ENCODE results near the gene CLTCL1. TPM values are rescaled to one million over a fixed set of nuclear protein-coding genes. Genes with fewer than 3 reads are reported as not detected.
"Not testable (repeated sequence)": the region's sequence is repeated elsewhere in the genome, so short reads cannot be mapped to it uniquely, and the experiment has no call there.

The CLTCL1 gene
- total RNA-seq, 2 donors from 2014 or later = 0.99 to 2.1 TPM

DNA sequence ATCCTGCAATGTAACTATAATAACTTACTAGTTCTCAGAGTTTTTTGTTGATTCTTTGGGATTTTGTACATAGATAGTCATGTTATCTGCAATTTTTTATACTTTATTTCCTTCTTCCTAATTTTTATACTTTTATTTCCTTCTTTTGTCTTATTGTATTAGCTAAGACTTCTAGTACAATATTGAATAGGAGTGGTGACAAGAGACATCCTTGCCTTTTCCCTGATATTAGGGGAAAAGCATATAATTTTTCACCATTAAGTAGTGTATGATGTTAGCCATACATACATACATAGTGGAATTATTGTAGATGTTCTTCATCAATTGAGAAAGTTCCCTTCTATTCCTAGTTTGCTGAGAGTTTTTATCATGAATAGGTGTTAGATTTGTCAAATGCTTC lies 27.8 kb upstream of the CLTCL1 start:
- DNase-seq = no peak
- Mint-ChIP-seq H3K4me3 (no peak overlapping the region), H3K27me3 (ENCODE audit: low read depth) (no peaks in the 10 kb centered on the region), H3K4me1 (ENCODE audit: low read depth) (no peaks in the 10 kb centered on the region), H3K36me3 (ENCODE audit: insufficient read depth in 2 of 2) (peaks cover 9 to 14% of the 10 kb centered on the region in 2 donors), H3K27ac (no peak overlapping the region), H3K9me3 (peaks cover 7 to 13% of the 10 kb centered on the region in 2 donors)
- no peak for ATAC-seq (replicated peaks in 1 of 2)

DNA sequence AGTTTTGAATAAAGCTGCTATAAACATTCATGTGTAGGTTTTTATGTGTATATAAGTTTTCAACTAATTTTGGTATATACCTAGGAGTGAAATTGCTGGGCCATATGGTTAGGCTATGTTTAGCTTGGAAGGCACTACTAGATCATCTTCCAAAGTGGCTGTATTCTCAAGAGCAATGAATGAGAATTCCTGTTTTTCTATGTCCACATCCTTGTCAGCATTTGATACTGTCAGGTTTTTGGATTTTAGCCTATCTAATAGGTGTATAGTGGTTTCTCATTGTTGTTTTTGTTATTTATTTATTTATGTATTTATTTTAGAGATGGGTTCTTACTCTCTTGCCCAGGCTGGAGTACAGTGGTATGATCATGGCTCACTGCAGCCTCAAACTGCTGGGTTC lies 26.3 kb upstream of the CLTCL1 start:
- no peak for ATAC-seq (replicated peaks in 1 of 2)
- DNase-seq = no peak
- no peak overlapping the region for H3K4me3 Mint-ChIP-seq
- H3K9me3 Mint-ChIP-seq = peaks cover 9 to 16% of the 10 kb centered on the region in 2 donors
- H3K4me1 Mint-ChIP-seq (ENCODE audit: low read depth) = no peaks in the 10 kb centered on the region
- no peak overlapping the region for H3K27ac Mint-ChIP-seq
- peaks cover 9 to 16% of the 10 kb centered on the region in 2 donors for H3K36me3 Mint-ChIP-seq (ENCODE audit: insufficient read depth in 2 of 2)
- H3K27me3 Mint-ChIP-seq (ENCODE audit: low read depth) = no peaks in the 10 kb centered on the region

DNA sequence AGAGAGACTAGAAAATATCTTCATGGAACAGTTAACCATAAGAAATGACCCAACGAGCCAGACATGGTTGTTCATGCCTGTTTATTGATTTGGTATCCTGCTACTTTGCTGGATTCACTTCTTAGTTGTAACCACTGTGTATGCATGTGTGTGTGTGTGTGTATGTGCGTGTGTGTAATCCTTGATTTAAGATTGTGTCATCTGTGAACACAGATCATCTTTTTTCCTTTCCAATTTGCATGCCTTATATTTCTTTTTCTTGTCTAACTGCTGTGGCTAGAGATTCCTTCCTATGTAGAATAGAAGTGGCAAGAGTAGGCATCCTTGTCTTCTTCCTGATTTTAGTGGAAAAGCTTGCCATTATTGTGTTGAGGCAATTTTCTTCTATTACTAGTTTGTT lies 16.4 kb upstream of the CLTCL1 start:
- no peak for DNase-seq
- Mint-ChIP-seq H3K36me3 (ENCODE audit: insufficient read depth in 2 of 2) (no peaks in the 10 kb centered on the region), H3K27me3 (ENCODE audit: low read depth) (no peaks in the 10 kb centered on the region), H3K4me1 (ENCODE audit: low read depth) (no peaks in the 10 kb centered on the region), H3K9me3 (no peaks in the 10 kb centered on the region), H3K27ac (no peak overlapping the region), H3K4me3 (no peak overlapping the region)
- ATAC-seq (replicated peaks in 1 of 2) = no peak

DNA sequence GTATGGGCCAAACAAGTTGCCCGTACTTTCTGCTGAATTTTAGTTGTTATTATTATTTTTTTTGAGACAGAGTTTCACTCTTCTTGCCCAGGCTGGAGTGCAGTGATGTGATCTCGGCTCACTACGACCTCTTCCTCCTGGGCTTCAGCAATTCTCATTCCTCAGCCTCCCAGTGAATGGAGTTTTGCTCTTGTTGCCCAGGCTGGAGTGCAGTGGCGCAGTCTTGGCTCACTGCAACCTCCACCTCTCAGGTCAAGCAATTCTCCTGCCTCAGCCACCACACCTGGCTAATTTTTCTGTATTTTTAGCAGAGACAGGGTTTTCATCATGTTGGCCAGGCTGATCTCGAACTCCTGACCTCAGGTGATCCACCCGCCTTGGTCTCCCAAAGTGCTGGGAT lies 15.0 kb upstream of the CLTCL1 start:
- H3K4me3 Mint-ChIP-seq; H3K36me3 Mint-ChIP-seq (ENCODE audit: insufficient read depth in 2 of 2); DNase-seq; ATAC-seq (replicated peaks in 1 of 2); H3K27ac Mint-ChIP-seq; H3K27me3 Mint-ChIP-seq (ENCODE audit: low read depth); H3K4me1 Mint-ChIP-seq (ENCODE audit: low read depth); H3K9me3 Mint-ChIP-seq: not testable (repeated sequence)

DNA sequence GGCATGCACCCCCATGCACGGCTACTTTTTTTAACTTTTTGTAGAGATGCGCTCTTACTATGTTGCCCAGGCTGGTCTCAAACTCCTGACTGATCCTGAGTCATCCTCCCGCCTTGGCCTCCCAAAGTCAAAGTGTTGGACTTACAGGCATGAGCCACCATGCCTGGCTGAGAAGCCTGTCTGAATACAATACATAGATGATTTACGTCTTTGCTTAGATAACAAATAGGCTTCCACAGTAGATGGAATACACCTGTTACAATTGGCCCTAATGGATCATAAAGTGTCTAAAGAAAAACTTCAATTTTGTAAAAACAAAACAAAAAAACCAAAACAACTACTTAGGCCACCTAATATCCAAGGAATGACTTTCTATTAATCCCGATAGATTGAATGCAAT lies 13.0 kb upstream of the CLTCL1 start:
- no peak overlapping the region for H3K27ac Mint-ChIP-seq
- no peaks in the 10 kb centered on the region for H3K9me3 Mint-ChIP-seq
- no peak overlapping the region for H3K4me3 Mint-ChIP-seq
- H3K27me3 Mint-ChIP-seq (ENCODE audit: low read depth) = no peaks in the 10 kb centered on the region
- DNase-seq (no peak), ATAC-seq (replicated peaks in 1 of 2) (no peak)
- no peaks in the 10 kb centered on the region for H3K4me1 Mint-ChIP-seq (ENCODE audit: low read depth)
- no peaks in the 10 kb centered on the region for H3K36me3 Mint-ChIP-seq (ENCODE audit: insufficient read depth in 2 of 2)

DNA sequence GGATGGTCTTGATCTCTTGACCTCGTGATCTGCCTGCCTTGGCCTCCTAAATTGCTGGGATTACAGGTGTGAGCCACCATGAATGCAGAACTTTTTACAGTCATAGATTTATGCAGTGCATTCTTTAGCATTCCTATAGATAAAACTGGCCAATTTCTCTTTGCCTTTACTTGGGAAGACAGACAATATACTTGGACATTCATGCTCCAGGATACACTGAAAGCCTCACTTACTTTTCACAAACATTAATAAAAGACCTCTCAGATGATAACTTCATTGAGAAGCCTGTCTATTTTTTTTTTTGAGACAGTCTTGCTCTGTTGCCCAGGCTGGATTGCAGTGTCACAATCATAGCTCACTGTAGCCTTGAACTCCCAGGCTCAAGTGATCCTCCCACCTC lies 12.3 kb upstream of the CLTCL1 start:
- Mint-ChIP-seq H3K27ac (no peak overlapping the region), H3K9me3 (no peaks in the 10 kb centered on the region), H3K27me3 (ENCODE audit: low read depth) (no peaks in the 10 kb centered on the region), H3K4me3 (no peak overlapping the region), H3K4me1 (ENCODE audit: low read depth) (no peaks in the 10 kb centered on the region), H3K36me3 (ENCODE audit: insufficient read depth in 2 of 2) (no peaks in the 10 kb centered on the region)
- DNase-seq = no peak
- no peak for ATAC-seq (replicated peaks in 1 of 2)

DNA sequence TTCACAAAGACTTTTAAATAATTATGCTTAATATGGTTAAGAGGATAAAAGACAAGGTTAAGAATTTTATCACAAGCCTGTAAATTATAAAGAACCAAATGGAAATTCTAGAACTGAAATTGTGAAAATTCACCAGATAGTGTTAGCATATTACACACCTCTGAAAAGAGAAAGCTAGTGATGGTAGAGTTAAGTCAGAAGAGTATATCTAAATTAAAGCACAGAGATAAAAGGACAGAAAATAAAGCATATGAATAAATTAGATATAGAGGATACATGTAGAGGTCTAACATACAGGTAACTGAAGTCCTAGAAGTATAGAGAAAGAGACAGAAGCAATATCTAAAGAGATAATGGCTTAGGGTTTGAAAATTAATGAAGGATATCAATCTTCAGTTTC lies 4.2 kb upstream of the CLTCL1 start:
- DNase-seq (no peak), ATAC-seq (replicated peaks in 1 of 2) (no peak)
- Mint-ChIP-seq H3K4me1 (ENCODE audit: low read depth) (peaks cover 10% of the 10 kb centered on the region), H3K4me3 (no peak overlapping the region), H3K27ac (no peak overlapping the region), H3K27me3 (ENCODE audit: low read depth) (peaks cover 3% of the 10 kb centered on the region), H3K36me3 (ENCODE audit: insufficient read depth in 2 of 2) (no peaks in the 10 kb centered on the region), H3K9me3 (no peaks in the 10 kb centered on the region)

DNA sequence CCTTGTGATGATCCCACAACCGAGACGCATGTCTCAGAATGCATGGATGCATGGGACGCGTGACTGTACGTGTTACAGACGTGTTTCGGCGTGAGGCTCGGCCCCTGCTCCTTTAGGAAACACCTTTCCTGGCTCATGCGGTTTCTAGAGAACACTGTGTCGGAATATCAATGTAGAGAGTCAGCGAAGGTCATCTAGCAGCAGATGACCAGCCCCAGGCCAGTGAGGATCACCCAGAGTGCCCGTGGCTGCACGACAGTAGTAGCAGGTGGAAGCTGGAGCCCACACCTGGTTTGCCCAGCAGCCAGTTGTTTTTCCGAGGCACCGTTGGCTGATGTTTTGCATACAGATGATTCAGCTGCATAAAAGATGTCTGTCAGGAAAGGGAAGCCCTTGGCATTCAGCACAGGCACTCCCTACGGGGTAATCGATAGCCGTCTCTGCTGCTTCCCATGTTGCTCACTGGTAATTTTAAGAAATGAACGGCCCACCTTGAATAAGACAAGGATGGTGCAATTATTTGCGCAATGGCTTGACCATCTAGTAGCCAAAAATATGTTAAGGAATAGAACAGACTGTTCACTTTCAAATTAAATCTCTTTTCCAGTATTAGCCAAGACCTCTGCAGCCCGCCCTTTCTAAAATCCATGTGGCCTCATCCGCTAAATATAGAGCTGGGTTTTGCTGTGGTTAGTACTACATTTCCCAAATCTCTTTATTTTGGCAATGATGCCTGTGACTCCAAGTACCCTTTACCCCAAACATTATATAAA lies 1.1 kb upstream of the CLTCL1 start:
- H3K27ac Mint-ChIP-seq = peak overlapping the region; percentile 71
- peaks cover 18% of the 10 kb centered on the region for H3K4me1 Mint-ChIP-seq (ENCODE audit: low read depth)
- peaks cover 31% of the 10 kb centered on the region for H3K27me3 Mint-ChIP-seq (ENCODE audit: low read depth)
- ATAC-seq (replicated peaks in 1 of 2) (no peak), DNase-seq (no peak)
- no peaks in the 10 kb centered on the region for H3K9me3 Mint-ChIP-seq
- H3K4me3 Mint-ChIP-seq = peak overlapping the region; percentile 91 to 94
- H3K36me3 Mint-ChIP-seq (ENCODE audit: insufficient read depth in 2 of 2) = no peaks in the 10 kb centered on the region

DNA sequence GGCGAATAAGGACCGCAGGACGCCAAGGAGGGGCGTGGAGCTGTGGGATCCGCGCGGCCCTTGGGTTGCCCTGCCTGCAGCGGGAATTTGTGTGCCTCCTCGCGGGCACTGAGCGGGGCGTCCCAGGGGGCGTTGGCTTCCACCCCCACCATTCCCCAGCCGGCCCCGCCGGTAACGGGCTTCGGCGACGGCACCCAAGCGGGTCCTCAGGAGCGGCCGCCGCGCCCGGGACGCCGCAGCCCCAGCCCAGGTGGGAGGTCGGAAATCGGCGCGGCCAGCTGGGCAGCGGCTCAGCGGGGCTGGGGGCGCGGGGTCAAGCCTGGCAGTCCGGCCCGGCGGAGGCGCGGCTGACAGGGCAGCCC lies 320 bp downstream of the CLTCL1 start:
- DNase-seq (peak; percentile 38 to 39), ATAC-seq (replicated peaks in 1 of 2) (peak; percentile 49 to 52)
- Mint-ChIP-seq H3K27me3 (ENCODE audit: low read depth) (peaks cover 41% of the 10 kb centered on the region), H3K36me3 (ENCODE audit: insufficient read depth in 2 of 2) (no peaks in the 10 kb centered on the region), H3K4me3 (peak overlapping the region; percentile 84 to 89), H3K27ac (no peak overlapping the region), H3K9me3 (no peaks in the 10 kb centered on the region), H3K4me1 (ENCODE audit: low read depth) (peaks cover 18% of the 10 kb centered on the region)

DNA sequence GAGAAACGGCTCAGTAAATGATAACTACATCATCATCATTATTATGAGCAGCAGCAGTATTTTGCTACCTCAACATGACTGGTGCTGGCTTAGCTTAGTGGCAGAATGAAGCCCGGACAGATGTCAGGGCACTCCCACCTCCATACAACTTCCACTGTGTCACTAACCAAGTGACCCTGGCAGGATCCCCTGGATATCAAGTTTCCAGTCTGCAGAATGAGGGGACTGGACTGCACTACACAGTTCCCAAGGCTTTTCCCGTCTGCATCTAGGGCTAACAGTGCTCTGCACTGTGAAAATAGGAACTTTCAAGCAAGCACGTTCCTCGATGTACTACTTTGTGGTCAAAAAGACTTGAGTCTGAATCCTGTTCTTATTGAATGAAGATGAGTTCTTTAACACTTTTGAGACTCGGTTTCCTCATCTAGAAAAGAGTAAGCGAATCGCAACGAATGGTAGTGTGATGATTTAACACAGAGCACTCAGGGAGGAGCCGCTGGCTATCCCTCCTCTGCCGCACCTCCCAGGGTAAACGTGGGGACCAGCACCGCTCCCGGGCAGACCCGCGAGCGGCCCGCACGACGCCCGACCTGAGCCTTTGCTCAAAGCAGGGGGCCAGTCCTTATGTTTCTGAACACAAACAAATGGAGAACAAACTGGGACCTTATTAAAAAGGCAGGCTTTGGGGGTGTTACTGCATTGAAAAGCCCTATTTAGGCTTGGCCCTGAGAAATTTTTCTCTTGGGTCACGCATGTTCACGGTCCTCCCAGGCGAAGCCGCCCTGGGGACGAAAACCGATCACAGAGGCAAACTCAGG lies 910 bp downstream of the CLTCL1 start:
- peak in 1 of 2 donors; percentile 8 for DNase-seq
- ATAC-seq (replicated peaks in 1 of 2) = no peak
- peaks cover 18% of the 10 kb centered on the region for H3K4me1 Mint-ChIP-seq (ENCODE audit: low read depth)
- peaks cover 41% of the 10 kb centered on the region for H3K27me3 Mint-ChIP-seq (ENCODE audit: low read depth)
- no peak overlapping the region for H3K27ac Mint-ChIP-seq
- H3K4me3 Mint-ChIP-seq = peak overlapping the region; percentile 84 to 89
- H3K9me3 Mint-ChIP-seq = no peaks in the 10 kb centered on the region
- H3K36me3 Mint-ChIP-seq (ENCODE audit: insufficient read depth in 2 of 2) = no peaks in the 10 kb centered on the region

DNA sequence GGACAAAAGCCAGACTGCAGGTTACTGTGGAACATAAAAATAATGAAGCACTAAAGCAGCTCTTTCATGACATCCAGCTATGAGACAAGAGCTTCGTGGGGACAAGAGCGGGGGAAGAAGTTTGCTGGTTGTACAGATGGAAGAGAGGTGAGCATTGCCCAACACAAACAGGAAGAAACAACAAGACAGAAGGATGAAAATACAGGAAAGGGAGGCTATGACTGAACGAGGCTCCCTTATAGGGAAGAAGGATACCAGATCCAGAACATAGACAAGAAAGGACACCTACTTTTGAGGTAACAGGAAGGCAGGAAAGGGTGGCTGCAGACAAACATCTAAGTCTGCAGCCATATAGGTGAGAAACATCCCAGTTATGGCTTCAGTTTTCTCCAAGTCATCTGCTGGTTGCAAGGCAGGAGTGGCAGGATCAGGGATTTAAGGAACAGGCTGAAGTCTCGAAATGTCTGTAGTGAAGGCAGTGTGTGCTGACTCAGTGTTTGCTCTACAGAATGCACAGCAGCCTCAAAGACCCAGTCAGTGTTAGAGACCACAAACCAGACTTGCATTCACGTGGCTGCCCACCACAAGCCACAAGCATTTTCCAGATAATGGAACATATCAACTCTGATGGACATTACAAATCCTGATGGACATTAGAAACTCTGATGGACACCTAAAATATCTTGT lies 1.9 kb downstream of the CLTCL1 start:
- DNase-seq = peak; percentile 17 to 19
- Mint-ChIP-seq H3K4me3 (peak overlapping the region in 1 of 2 donors; percentile 15), H3K4me1 (ENCODE audit: low read depth) (peaks cover 18% of the 10 kb centered on the region), H3K9me3 (no peaks in the 10 kb centered on the region), H3K27me3 (ENCODE audit: low read depth) (peaks cover 41% of the 10 kb centered on the region), H3K27ac (no peak overlapping the region), H3K36me3 (ENCODE audit: insufficient read depth in 2 of 2) (no peaks in the 10 kb centered on the region)
- ATAC-seq (replicated peaks in 1 of 2) = no peak

DNA sequence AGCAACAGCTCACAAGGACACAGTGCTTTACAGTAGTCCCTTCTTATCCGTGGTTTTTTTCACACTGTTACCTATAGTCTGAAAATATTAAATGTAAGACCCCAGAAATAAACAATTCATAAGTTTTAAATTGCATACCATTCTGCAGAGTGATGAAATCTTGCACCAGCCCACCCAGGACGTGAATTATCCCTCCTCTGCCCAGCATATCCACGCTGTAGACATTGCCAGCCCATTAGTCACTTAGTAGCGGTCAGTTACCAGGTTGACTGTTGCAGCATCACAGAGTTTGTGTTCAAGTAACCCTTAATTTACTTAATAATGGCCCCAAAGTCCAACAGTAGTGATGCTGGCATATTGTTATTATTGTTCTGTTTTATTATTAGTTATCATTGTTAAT lies 3.6 kb downstream of the CLTCL1 start:
- Mint-ChIP-seq H3K4me1 (ENCODE audit: low read depth) (peaks cover 18% of the 10 kb centered on the region), H3K27me3 (ENCODE audit: low read depth) (peaks cover 41% of the 10 kb centered on the region)
- ATAC-seq (replicated peaks in 1 of 2) = no peak

DNA sequence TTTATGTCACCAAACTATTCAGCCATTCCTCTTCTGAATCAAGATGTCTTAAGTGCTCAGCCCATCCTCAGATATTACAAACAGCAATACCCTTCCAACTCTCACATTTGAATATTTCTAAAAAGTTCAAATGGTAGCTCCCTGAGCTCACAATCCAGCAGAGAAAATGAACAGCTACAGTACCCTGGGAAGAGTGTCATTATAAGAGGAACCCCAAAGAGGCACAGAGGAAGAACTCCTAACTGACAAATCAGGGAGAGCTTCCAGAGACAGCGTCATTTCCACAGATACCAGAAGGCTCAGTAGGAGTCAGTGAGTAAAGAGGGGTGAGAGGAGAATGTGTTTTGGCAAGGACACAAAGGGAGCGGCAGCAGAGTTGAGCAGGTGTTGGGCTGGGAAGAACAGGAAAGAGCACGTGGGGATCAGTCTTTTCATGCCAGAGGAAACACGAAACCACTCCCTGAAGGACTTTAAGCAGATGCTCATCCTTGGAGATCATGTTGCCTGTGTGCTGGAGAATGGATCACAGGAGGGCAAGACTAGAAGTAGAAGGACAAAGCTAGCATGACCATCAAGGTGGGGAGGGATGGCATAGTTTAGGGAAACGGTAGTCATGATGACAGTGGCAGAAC lies 4.3 kb downstream of the CLTCL1 start:
- H3K4me3 Mint-ChIP-seq = no peak overlapping the region
- no peaks in the 10 kb centered on the region for H3K9me3 Mint-ChIP-seq
- DNase-seq (no peak), ATAC-seq (replicated peaks in 1 of 2) (no peak)
- H3K27me3 Mint-ChIP-seq (ENCODE audit: low read depth) = peaks cover 41% of the 10 kb centered on the region
- H3K27ac Mint-ChIP-seq = no peak overlapping the region
- no peaks in the 10 kb centered on the region for H3K36me3 Mint-ChIP-seq (ENCODE audit: insufficient read depth in 2 of 2)
- peaks cover 13% of the 10 kb centered on the region for H3K4me1 Mint-ChIP-seq (ENCODE audit: low read depth)

More for the DNA sequence above, 3.6 kb downstream of the CLTCL1 start:
- Mint-ChIP-seq H3K36me3 (ENCODE audit: insufficient read depth in 2 of 2) (no peaks in the 10 kb centered on the region), H3K9me3 (no peaks in the 10 kb centered on the region), H3K27ac (no peak overlapping the region), H3K4me3 (no peak overlapping the region)
- DNase-seq = no peak

Data from activated T-cell treated with anti-CD3 and anti-CD28 coated beads, Interleukin-2, amount 50 U/mL, for 72 hours (primary cell).